COR-L47 (cell line): ENCODE results near the gene PRKG1.
"Not testable (repeated sequence)": the region's sequence is repeated elsewhere in the genome, so short reads cannot be mapped to it uniquely, and the experiment has no call there.

Experiments used
- DNase-seq: peaks from one replicate; lab custom pipeline; 2025; lab: John Stamatoyannopoulos, UW

The PRKG1 gene

DNA sequence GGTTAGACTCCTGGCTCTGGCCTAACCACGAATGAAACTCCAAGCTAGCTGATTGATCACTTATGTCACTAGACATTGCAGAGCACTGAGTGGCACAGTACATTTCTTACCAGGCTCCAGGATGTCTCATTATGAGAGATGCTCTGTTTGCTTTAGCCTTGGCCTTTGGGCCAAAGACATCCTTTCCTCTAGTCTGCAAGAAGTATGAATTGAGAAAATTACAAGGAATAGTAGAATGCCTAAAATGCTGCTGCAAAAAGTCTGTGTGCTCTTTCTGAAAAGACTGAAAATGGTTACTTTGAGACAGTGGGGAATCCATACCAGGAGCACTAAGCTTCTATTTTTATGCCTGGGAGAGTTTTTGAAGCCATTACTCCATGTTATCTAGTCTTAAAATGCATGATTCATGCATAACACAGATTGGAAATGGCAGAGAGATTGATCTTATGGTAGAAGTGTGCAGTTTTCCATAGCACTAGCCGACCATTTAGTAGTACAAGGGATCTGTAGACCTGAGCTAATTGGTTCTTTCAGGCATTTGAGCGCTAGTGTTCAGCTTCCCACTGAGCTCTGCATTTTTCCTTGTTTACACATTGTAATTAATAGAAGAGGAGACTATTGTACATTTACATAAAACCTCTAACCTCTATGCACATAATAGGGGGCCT lies 303.8 kb downstream of the PRKG1 start:
- DNase-seq: no peak

DNA sequence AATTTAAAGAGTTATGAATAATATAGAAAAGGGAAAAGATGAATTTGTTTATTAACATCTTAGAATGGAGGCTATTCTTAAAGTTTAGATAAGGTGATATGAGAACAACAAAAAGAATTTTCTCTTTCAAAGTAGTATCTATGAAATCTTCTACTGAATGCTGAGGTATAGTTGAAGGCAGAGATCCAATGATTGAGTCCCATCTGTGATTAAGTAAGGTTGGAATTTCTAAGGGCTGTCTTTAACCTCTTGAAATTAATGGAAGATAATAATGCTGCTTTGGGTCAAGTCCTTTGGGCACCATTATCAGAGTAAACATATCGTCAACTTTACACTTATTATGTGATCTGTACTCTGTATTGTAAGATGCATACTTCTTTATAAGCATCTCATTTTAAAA lies 307.9 kb downstream of the PRKG1 start:
- no peak for DNase-seq

DNA sequence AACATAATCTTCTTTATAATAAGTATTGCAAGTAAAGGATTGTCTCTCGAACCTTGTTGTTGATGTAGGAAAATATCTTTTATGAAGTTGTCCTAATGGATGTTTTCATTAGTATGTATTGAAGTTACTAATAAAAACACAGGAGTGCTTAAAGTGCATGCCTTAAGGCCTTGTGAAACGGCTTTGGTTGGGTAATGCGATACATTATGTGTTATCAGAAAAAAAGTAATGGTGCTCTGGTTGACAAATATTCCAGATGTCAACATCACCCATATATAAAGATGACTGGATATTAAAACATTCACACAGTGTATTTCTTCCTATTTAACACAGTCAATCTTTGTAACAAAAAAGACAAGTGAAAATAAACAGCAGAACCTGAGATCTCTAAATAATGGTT lies 310.7 kb downstream of the PRKG1 start:
- no peak for DNase-seq

DNA sequence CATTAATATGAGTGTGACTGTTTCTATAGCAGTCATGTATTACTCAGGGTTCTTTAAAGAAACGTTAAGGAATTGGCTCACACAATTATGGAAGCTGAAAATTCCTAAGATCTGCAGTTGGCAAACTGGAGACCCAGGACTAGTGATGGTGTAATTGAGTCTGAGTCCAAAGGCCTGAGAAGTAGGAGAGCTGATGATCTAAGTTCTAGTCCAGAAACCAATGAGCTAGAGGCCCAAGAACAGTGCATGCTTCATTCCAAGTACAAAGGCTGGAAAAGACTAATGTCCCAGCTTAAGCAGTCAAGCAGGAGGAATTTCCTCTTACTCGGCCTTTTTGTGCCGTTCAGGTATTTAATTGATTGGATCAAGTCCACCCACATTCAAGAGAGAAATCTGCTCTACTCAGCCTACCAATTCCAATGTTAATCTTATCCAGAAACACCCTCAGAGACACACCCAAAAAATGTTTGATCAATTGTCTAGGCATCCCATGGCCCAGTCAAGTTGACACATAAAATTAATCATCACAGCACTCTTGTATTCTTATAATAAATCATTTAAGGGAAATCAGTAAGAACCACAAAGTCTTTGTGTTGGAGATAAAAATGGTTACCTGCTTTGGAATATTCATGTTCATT lies 312.1 kb downstream of the PRKG1 start:
- DNase-seq: no peak

DNA sequence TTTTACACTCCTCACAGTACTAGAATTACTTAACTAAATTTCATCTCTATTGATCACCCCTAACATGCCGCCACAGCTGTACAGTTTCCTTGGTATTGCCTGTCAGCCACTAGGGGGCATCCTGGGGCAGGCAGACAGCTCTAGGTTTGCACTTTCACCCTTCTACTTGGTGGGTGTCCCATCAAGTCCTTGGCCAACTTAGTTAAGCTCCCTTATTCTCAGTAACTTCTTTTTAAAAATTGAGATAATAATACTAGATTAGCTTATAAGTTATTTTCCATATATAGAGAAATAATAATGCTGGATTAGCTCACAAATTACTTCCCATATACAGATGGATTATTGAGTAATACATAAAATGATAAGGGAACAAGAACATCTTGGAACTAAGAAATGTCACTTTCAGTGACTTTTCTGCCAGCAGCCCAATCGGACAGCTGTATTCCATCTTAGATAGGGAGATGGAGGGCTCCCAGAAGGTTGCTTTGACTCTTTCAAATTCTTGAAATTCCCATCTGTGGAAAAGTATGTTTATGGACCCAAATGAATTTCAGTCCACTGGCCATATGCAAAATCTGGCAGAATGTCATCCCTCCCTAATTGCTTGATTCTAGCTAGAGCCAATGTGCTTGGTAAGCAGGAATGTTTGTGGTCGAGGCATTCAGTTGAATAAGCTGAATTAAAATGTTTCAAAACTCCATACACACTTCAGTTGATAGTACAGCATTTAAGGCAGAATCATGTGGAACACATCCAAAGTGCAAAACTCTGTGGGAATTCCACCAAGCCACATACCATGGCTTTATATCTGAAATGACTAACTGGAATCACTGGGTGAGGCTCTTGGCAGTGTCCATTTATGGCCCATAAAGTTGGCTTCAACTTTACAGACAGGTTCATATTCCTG lies 315.4 kb downstream of the PRKG1 start:
- no peak for DNase-seq

DNA sequence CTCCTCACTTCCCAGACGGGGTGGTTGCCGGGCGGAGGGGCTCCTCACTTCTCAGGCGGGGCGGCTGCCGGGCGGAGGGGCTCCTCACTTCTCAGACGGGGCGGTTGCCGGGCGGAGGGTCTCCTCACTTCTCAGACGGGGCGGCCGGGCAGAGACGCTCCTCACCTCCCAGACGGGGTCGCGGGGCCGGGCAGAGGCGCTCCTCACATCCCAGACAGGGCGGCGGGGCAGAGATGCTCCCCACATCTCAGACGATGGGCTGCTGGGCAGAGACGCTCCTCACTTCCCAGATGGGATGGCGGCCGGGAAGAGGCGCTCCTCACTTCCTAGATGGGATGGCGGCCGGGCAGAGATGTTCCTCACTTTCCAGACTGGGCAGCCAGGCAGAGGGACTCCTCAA lies 318.7 kb downstream of the PRKG1 start:
- not testable (repeated sequence) for DNase-seq

DNA sequence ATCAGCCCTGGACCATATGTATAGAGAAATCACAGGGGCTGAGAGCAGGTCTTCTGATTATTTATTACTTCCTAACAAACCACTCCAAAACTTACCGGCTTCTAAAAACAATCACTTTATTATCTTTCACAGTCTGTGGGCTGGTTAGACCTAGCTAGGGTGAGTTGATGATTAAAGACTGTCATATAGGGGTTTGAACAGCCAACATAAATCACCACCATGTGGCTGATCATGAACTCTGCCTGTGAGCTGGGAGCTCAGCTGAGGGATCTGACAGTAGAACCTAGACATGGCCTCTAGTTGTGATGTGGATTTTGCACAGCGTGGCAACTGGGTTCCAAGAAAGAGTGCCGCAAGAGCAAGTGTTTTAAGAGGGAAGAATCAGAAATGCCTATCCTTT lies 319.8 kb downstream of the PRKG1 start:
- no peak for DNase-seq

DNA sequence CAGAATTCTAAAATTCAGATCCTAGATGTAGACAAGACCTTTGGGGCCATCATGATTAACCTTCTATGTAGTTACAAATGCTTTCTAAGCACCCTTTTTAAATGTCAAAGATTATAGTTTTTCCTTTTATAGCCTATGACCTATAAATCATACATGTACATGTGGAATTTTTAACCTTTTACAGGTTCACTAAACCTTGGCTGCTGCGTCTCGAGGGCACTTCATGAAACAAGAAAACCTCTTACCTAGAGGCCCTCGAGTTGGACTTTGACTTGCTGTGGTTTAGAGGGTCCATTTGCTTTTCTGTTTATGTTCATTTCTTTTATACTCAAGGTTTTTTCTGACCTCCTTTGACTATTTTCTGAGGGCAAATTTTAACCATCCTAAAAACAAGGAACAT lies 323.0 kb downstream of the PRKG1 start:
- no peak for DNase-seq

DNA sequence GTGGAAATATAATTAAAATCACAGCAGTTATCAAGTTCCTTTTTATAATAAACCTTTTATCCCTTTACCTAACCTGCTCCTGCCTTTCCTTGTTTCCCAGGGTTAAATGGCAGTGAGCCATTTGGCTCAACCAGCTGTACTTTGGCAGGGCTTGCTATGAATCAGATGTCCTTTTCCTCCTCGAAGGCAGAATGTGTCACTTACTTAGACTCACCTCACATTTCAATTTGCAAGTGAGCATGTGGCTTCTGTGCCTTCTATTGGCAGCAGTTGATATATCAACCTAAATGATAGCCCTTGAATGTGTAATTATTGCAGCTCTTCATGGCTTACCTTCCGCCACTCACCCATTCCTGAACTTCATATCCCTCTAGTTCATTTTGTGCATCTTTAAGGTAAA lies 323.4 kb downstream of the PRKG1 start:
- DNase-seq: no peak

DNA sequence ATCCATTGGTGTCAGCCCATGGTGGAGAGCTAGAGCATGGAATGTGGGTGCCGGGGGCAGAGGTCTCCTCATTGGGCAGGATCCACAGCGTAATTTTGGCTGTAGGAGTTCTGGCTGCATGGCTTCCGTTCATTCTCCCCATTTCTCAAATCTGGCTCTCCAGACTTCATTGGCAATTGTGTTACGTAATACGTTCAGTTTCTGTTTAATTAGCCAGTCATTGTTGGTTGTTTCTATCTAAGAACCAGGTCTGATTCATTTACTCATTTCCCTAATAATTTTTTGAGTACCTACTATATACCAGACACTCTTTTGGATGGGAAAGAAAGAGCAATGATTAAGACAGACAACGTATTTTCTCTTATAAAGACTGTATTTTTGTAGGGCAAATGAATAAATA lies 325.6 kb downstream of the PRKG1 start:
- DNase-seq: no peak

DNA sequence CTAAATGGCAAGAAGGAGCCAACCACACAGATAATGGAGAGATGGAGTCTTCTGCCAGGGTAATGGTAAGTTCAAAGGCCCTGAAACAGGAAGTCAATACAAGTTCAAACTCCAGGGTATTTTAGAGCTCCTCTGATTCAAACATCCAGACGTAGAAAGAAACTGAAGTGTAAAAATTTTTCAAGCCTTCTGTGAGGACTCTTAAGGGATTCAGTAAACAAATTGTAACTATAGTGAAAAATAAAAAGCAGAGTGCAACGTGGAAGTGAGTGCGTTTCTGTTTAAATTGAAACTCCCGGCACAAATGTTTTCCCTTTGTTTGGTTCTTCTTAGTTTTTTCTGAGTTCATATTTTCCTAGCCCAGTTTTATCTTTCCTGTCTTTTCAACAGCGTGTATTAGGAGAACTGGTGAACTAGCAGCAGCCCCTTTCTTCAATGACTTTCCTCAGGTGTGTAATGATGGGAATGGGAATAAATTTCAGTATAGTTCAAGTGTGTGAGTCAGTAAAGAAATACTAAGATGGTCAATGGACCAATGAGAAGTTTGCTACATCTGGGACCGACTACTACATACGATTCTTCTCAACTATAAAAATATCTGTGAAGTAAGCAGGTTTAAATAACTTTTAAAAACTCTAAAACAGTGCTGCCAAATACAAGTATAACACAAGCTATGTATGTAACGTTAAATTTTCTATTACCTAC lies 326.3 kb downstream of the PRKG1 start:
- DNase-seq: no peak

DNA sequence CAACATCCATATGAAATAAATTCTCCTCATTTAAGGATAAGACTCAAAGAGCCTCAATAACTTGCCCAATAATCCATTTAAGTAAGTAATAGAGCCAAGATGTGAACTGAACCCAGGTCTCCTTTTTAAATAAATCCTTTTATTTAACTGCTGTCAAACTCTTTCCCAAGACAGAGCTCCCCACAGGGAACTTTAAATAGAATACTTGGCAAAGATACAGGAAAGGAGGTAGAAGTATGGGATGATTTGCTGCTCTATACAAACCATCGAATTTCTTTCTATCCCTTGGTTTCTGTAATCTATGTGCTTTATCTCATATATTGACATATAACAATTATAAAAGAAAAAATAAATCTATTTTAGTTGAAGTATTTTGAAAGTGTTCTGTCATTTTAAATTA lies 329.2 kb downstream of the PRKG1 start:
- DNase-seq: no peak

DNA sequence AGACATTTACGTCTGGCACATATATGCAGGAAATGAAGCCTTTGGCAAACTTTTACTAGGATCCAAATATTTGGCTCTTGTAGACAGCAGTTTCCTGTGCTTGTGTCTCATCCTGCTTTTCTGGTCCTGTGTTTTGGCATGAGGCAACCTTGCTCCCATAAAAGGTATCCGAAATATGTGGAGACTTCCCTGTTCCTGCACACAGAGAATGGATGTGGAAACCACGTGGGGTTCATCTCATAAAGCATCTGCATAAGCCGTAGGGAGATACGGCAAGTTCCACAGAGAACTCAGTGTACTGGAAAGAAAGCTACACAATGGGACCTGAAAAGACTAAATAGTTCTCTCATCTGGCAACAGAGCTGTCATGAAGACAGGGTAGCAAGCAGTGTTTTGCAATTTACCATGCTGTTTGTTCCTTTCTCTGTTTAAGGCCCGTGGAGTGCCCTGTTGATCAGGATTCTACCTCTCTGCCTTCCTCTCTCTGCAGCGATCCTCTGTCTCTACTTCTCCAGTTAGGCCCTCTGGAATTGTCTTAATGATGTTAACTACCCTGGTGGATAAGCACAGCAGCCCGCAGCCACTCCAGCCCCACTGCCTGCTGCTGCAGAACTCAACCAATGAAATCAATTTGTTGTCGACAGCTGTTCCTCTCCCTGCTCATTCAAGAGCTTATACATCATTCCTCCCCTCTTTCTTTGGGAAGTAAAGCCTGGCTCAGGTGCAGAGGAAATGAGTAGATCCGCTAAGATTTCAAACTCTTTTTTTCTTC lies 331.5 kb downstream of the PRKG1 start:
- DNase-seq: no peak

DNA sequence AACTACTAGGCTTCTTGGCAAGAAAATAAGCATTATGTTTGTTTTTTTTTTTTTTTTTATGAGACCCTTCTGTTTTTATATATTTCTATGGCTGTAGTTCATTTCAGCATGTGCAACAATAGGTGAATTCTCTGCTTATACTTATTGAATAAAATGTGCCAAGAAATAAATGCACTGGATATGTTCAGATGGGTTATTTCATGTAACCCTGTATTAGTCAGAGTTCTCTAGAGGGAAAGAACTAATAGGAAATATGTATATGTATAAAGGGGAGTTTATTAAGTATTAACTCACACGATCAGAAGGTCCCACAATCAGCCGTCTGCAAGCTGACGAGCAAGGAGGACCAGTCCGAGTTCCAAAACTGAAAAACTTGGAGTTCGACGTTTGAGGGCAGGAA lies 332.3 kb downstream of the PRKG1 start:
- DNase-seq: no peak

DNA sequence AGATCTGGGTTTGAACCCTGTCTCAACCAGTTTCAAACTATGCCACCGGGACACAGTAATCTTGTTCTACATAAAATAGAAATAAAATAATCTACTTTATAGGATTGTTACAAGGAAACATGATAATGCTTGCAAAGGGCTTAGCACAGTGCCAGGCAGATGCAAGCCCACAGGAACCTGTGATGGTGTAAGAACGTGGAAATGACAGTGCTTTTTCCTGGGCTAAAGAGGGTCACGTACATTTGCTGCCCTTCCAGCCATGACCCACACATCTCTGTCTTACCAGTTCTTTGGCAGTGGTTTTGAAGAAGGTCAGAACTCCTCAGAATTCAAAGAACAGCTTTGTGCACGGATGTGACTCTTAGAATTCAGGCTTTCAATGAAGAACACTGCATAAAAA lies 342.2 kb downstream of the PRKG1 start:
- no peak for DNase-seq

DNA sequence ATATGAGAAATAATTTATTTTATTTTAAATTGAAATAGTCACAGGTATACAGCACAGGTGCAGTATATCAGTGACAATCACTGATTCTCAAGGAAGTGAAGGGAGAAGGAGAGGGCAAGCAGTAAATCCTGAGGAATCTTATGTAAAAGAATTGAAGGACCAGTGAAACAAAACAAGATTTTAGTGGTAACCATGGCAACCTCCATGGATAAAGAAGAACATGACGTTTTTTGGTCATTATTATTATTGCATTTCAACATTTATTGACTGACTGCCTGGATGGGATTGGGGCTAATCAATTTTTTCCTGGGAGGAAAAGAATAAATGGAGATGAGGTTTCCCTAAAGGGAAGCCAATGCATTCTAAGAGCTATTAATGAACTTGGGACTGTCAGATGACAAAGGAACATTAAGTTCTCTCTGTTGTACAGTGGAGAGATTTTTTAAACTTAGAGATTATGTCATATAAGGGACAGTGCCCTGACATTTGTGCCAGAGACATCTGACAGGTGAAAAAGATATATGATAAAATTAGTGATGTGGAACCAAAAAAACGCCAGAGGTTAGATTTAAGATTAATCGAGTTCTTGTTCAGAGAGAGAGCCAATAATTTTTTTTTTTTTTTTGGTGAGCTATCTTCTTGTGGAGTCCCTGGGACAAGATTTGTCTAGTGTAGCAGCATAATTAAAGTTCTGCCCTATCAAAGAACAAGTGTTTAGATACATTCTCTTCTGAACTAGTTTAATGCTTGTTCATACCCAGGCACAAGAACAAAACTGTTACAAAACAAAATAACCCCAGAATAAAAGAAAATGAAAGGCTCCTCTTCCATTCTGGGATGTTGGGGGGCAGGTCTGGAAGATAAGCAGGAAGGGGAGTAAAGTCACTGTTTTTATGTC lies 345.2 kb downstream of the PRKG1 start:
- DNase-seq: no peak

DNA sequence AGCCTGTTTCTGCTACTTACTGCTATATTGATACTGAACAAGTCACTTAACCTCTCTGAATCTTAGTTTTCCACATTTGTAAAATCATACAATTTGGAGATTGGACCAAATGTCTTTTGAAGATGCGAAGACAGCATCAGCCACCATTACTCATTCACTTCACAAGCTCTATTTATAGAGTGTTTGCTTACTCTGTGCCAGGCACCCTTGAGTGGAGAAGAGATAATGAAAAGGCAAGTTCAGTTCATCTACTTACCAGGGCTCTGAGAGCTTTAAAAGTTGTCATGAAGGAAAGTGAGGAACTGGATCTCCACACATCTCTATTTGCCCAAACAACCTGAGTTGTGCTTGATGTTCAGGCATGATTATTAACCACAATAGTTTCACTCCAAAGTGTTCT lies 347.6 kb downstream of the PRKG1 start:
- no peak for DNase-seq

DNA sequence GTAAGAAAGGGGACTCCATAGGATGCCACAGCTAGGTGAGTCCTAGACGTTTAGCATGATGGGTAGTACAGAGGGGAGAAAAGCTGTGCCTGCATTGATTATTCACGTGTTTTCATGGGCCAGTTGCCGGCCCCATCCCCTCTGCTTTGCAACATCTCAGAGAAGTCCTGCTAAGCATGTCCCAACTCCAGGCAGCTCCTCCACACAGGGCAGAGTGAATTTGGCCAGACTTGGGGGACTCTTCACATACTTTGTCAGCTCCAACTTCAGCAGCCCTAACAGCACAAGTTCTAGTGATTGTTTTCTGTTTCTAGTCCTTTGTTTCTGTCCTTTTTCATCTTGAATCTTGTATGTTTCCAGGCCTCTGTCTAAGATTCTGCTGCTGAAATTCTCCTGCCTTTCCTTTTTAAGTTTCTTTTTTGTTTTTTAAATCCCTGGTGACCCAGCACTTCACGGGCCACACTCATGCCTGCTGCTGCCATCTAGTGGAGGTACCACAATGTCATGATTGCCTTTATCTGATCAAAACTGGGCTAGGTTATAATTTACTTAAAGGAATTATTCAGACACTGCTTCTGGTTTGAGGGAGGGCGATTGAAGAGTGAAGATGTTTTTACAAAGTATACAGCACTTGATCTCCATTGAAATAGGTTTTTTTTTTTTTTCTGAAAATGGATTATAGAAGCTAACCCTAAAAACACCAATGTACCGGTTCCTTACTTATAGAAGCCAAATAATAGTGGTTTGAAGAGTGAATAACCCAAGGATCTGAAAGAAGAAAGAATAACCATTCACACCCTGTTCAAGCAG lies 348.2 kb downstream of the PRKG1 start:
- DNase-seq: no peak

DNA sequence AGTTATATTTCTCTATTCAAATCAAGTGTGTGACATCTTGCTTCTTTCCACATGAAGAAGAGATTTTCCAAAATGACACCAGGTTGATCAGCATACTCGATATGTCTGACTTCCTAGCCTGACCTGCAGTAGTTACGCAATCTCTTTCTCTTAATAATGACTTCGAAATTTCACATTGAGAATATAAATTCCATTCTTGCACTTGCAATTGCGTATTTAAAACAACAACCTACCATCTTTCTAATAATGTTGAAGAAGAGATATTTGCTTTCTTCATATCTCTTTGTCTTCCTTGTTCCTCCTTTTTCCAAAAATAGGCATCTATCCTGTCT lies 348.8 kb downstream of the PRKG1 start:
- DNase-seq: no peak

DNA sequence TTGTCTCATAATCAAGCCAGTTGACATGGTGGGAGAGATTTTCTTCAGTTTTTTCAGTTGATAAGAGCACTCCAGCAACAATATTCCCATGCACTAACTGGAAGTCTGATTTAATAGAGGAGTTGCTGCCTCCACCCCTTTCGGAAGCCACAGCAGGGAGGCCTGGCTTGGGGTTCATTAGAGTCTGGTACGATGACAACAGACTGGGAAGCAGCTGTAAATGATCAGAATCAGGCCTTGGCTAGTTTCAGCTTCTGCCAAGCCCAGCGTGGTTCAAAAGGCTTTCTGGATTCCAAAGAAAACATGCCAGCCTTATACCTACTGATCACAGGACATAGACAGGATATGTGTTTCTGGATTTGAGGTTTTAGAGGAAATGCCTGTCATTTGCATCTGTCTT lies 351.1 kb downstream of the PRKG1 start:
- DNase-seq: no peak
